Endothelial cell of umbilical vein (primary cell): Measurements from ENCODE around the gene TBX4. TPM values are rescaled to one million over a fixed set of nuclear protein-coding genes. Genes with fewer than 3 reads are reported as not detected.

Experiments used
- BruUV-seq: library from RNA; stranded (reverse); fragments of 400-500 nt; replicated peaks from 2 replicates; lab custom pipeline; 2021; lab: Mats Ljungman, UMichigan
- CTCF ChIA-PET: fragments of 300-600, 350-600 bp; sonication (Branson Sonifier 250); formaldehyde crosslinking; loops from one replicate; lab custom pipeline; 2021; ENCODE audit warnings: antibody characterized with exemption, inconsistent platforms; lab: Charles Lee
- POLR2A ChIA-PET: fragments of 300-600, 350-600 bp; sonication (Branson Sonifier 250); formaldehyde crosslinking; loops from one replicate; lab custom pipeline; 2021; ENCODE audit warnings: antibody characterized with exemption, inconsistent platforms; lab: Charles Lee
- DNase-seq: peaks from one replicate; pipeline ENCODE4 v3.0.0-alpha.2; 2011; ENCODE audit warnings: low read depth, low spot score
- FAIRE-seq: peaks from 2 replicates; lab custom pipeline; 2011; peaks lifted over from hg19 to GRCh38; lab: Jason Lieb, UNC
- H2AFZ ChIP-seq: 2 replicates; pipeline ENCODE4 v1.6.0; 2012; ENCODE audit warnings: low read depth, low read length, control low read depth, inconsistent platforms
- H3K27ac ChIP-seq: 2 replicates; pipeline ENCODE4 v1.5.1; 2011; ENCODE audit warnings: low read depth, mild to moderate bottlenecking, control low read depth, low read length, moderate library complexity; ENCODE audit not compliant: insufficient read depth
- H3K27me3 ChIP-seq, 2 experiments: 2 replicates each; pipeline versions ENCODE4 v1.6.0 to v1.6.1; 2011; ENCODE audit warnings: low read length in 2 of 2, mixed read lengths in 1 of 2; ENCODE audit not compliant: control insufficient read depth in 2 of 2, insufficient read depth in 2 of 2
- H3K36me3 ChIP-seq, 2 experiments: 2 replicates in 1 of 2; 3 replicates in 1 of 2; pipeline ENCODE4 v1.5.1; 2011; ENCODE audit warnings: low read length in 2 of 2, mild to moderate bottlenecking in 1 of 2, moderate library complexity in 1 of 2; ENCODE audit not compliant: control insufficient read depth in 2 of 2, insufficient read depth in 2 of 2; ENCODE audit errors: extremely low read depth in 1 of 2
- H3K4me1 ChIP-seq: 3 replicates; pipeline ENCODE4 v1.5.1; 2011; ENCODE audit warnings: mild to moderate bottlenecking, low read length; ENCODE audit not compliant: control insufficient read depth, insufficient read depth; ENCODE audit errors: extremely low read depth
- H3K4me2 ChIP-seq: 2 replicates; pipeline ENCODE4 v1.6.1; 2011; ENCODE audit warnings: low read length, control low read depth, mixed read lengths; ENCODE audit not compliant: insufficient read depth
- H3K4me3 ChIP-seq, 3 experiments: fragments of 200-600 bp in 1 of 3; sonication (generic), shearing (Covaris generic) in 1 of 3; replicated peaks in 1 of 3; 2 replicates each; pipeline ENCODE4 v1.5.1; 2011 to 2016; ENCODE audit warnings: control low read depth in 3 of 3, low read length in 3 of 3, mild to moderate bottlenecking in 2 of 3, inconsistent platforms in 1 of 3, low read depth in 1 of 3, moderate library complexity in 1 of 3; ENCODE audit not compliant: insufficient read depth in 1 of 3
- H3K79me2 ChIP-seq: 2 replicates; pipeline ENCODE4 v1.6.0; 2012; ENCODE audit warnings: low read length, inconsistent platforms; ENCODE audit not compliant: control insufficient read depth, insufficient read depth
- H3K9ac ChIP-seq: replicated peaks from 2 replicates; pipeline ENCODE3; 2011; ENCODE audit warnings: low read length, control low read depth; ENCODE audit not compliant: insufficient read depth; ENCODE audit errors: extremely low read depth
- H3K9me1 ChIP-seq: replicated peaks from 3 replicates; pipeline ENCODE4 v1.6.0; 2011; ENCODE audit warnings: mild to moderate bottlenecking, low read length; ENCODE audit not compliant: control insufficient read depth, insufficient read depth; ENCODE audit errors: extremely low read depth
- H3K9me3 ChIP-seq: replicated peaks from 2 replicates; pipeline ENCODE4 v1.5.1; 2012; ENCODE audit warnings: low read length, inconsistent platforms; ENCODE audit not compliant: control insufficient read depth, insufficient read depth
- H4K20me1 ChIP-seq: replicated peaks from 2 replicates; pipeline ENCODE3; 2011; ENCODE audit warnings: mild to moderate bottlenecking, low read length; ENCODE audit not compliant: control insufficient read depth, insufficient read depth; ENCODE audit errors: extremely low read depth
- CTCF ChIP-seq, 2 donors: IDR thresholded peaks; 1 replicate in 1 of 2; 2 replicates in 1 of 2; pipeline ENCODE4 v1.5.1; 2011; ENCODE audit warnings: low read length in 2 of 2, mild to moderate bottlenecking in 2 of 2, moderate library complexity in 2 of 2, control low read depth in 1 of 2, inconsistent platforms in 1 of 2, low read depth in 1 of 2; ENCODE audit not compliant: insufficient read depth in 1 of 2; ENCODE audit errors: extremely low read depth in 1 of 2
- EZH2 ChIP-seq: IDR thresholded peaks from 2 replicates; pipeline ENCODE4 v1.6.1; 2012; ENCODE audit warnings: borderline replicate concordance, low read depth, mild to moderate bottlenecking, moderate library complexity, low read length, inconsistent platforms; ENCODE audit not compliant: severe bottlenecking
- FOS ChIP-seq: IDR thresholded peaks from 2 replicates; pipeline ENCODE4 v1.6.1; 2011; ENCODE audit warnings: mild to moderate bottlenecking, low read length, moderate library complexity, borderline replicate concordance; ENCODE audit not compliant: insufficient read depth
- GATA2 ChIP-seq: IDR thresholded peaks from 2 replicates; pipeline ENCODE4 v1.7.0; 2011; ENCODE audit warnings: low read depth, mild to moderate bottlenecking, moderate library complexity, mixed read lengths, low read length; ENCODE audit not compliant: insufficient read length, insufficient read depth
- JUN ChIP-seq: IDR thresholded peaks from 2 replicates; pipeline ENCODE4 v1.6.1; 2011; ENCODE audit warnings: borderline replicate concordance, low read depth; ENCODE audit not compliant: insufficient read length, insufficient read depth
- MYC ChIP-seq: IDR thresholded peaks from one replicate; pipeline ENCODE4 v1.6.1; 2011; ENCODE audit warnings: mild to moderate bottlenecking, low read depth, low read length
- POLR2A ChIP-seq: IDR thresholded peaks from 2 replicates; pipeline ENCODE4 v1.6.1; 2012; ENCODE audit warnings: low read depth, mild to moderate bottlenecking, control low read depth, low read length
- POLR2AphosphoS5 ChIP-seq: IDR thresholded peaks from 2 replicates; pipeline ENCODE4 v1.6.1; 2012; ENCODE audit warnings: low read depth, mild to moderate bottlenecking, control low read depth, low read length, moderate library complexity; ENCODE audit not compliant: insufficient read depth
- dilution Hi-C: fragments of 300-500 bp; cut with MboI; formaldehyde crosslinking; loops from one replicate; pipeline ENCODE4 v1.15.0; 2019; ENCODE audit warnings: low sequenced_read_pairs; ENCODE audit not compliant: extremely low pct_ligation_motif_present
- intact Hi-C: fragments of 100-400 bp; cut with micrococcal nuclease; formaldehyde crosslinking; loops from one replicate; pipeline ENCODE4 v1.10.0; 2022
- polyA plus RNA-seq, 4 experiments: library from polyadenylated mRNA; depleted of rRNA in 3 of 4; stranded (reverse) in 3 of 4; unstranded in 1 of 4; fragments of >200 nt; gene quantifications; 2 replicates each; pipeline versions ENCODE4 v1.2.1 to v1.2.3, GENCODE V29; 2011 to 2012; ENCODE audit warnings: missing spikeins in 1 of 4
- total RNA-seq: library from RNA; stranded (reverse); gene quantifications from 2 replicates; pipeline ENCODE4 v1.2.3, GENCODE V29; 2021
- TF ChIP-seq, protein P1 (sequence below): IDR thresholded peaks from 2 replicates; pipeline ENCODE4 v1.6.1; 2011; ENCODE audit not compliant: insufficient read depth, insufficient read length

The TBX4 gene
- total and polyA plus RNA-seq, 2 donors (not counting 3 experiments of a cell fraction or from before 2014, with no cell fraction given) = not detected

- no peak overlapping the region for H2AFZ ChIP-seq
- H3K9me1 ChIP-seq = no peaks in the 10 kb centered on the region
- TF ChIP-seq JUN (no peak), POLR2A (no peak), GATA2 (no peak), POLR2AphosphoS5 (no peak), FOS (no peak), MYC (no peak), EZH2 (no peak), CTCF (IDR thresholded peaks at IDR 0.05; ENCODE audit: extremely low read depth in 1 of 2, insufficient read depth in 1 of 2, low read depth in 1 of 2, low read length in 2 of 2) (no peak)
- TF ChIP-seq, protein P1, sequence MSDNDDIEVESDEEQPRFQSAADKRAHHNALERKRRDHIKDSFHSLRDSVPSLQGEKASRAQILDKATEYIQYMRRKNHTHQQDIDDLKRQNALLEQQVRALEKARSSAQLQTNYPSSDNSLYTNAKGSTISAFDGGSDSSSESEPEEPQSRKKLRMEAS = no peak
- no peak overlapping the region for H3K9ac ChIP-seq
- no peaks in the 10 kb centered on the region for H3K36me3 ChIP-seq
- no peak overlapping the region for H3K4me2 ChIP-seq
- H3K27me3 ChIP-seq = peaks cover 0 to 2% of the 10 kb centered on the region in 2 experiments
- intact Hi-C loops = no loop called here
- POLR2A ChIA-PET = interaction anchor here (0.7 kb wide), 1 partner anchor 11 kb away, joined by 4 read pairs; no protein-coding TSS in a partner anchor
- no peaks in the 10 kb centered on the region for H3K79me2 ChIP-seq
- BruUV-seq = no TSS peak
- H3K4me3 ChIP-seq = no peak overlapping the region
- no peak for FAIRE-seq
- CTCF ChIA-PET = interaction anchor here (0.7 kb wide), 1 partner anchor 9 kb away, joined by 3 read pairs; no protein-coding TSS in a partner anchor
- no peaks in the 10 kb centered on the region for H3K9me3 ChIP-seq
- no peak overlapping the region for H3K27ac ChIP-seq
- H3K4me1 ChIP-seq = no peaks in the 10 kb centered on the region
- H4K20me1 ChIP-seq = no peaks in the 10 kb centered on the region
- no peak for DNase-seq
- dilution Hi-C loops = no loop called here
Observed at GRCh38 chr17:61480414-61480807, 28.2 kb downstream of the TBX4 start.
